SK-N-SH treated with all-trans-retinoic acid at 6 μM for 48 hours (cell line): ENCODE measurements around the gene FAAP100.

ENCODE experiments used
- CSDC2 ChIP-seq: fragments of 250-450 bp; sonication (Bioruptor Pico); IDR thresholded peaks from 2 replicates; pipeline ENCODE4 v1.5.0; 2020; ENCODE audit warnings: mild to moderate bottlenecking, moderate library complexity
- GLIS3 ChIP-seq: fragments of 250-450 bp; sonication (Bioruptor Pico); IDR thresholded peaks from 2 replicates; pipeline ENCODE4 v1.5.0; 2020; ENCODE audit warnings: mild to moderate bottlenecking, moderate library complexity
- OSR1 ChIP-seq: fragments of 250-450 bp; sonication (Bioruptor Pico); IDR thresholded peaks from 2 replicates; pipeline ENCODE4 v1.8.0; 2022; ENCODE audit warnings: moderate library complexity, mild to moderate bottlenecking, inconsistent platforms
- PPARA ChIP-seq: fragments of 250-450 bp; sonication (Bioruptor Pico); IDR thresholded peaks from 2 replicates; pipeline ENCODE4 v1.5.0; 2020; ENCODE audit warnings: mild to moderate bottlenecking, borderline replicate concordance
- TCF4 ChIP-seq: fragments of 250-450 bp; sonication (Bioruptor Pico); IDR thresholded peaks from 2 replicates; pipeline ENCODE4 v1.8.0; 2021; ENCODE audit warnings: mild to moderate bottlenecking, moderate library complexity, borderline replicate concordance
- TOX ChIP-seq: fragments of 250-450 bp; sonication (Bioruptor Pico); IDR thresholded peaks from 2 replicates; pipeline ENCODE4 v1.8.0; 2021; ENCODE audit warnings: mild to moderate bottlenecking, moderate library complexity, borderline replicate concordance
- ZFP3 ChIP-seq: fragments of 250-450 bp; sonication (Bioruptor Pico); IDR thresholded peaks from 2 replicates; pipeline ENCODE4 v1.5.0; 2020; ENCODE audit warnings: mild to moderate bottlenecking, moderate library complexity
- ZNF70 ChIP-seq: fragments of 450-650 bp; formaldehyde crosslinking; IDR thresholded peaks from 2 replicates; pipeline ENCODE4 v1.5.0; 2020; ENCODE audit warnings: mild to moderate bottlenecking, moderate library complexity
- ZNF8 ChIP-seq: fragments of 450-650 bp; formaldehyde crosslinking; IDR thresholded peaks from 2 replicates; pipeline ENCODE4 v1.5.0; 2020; ENCODE audit warnings: mild to moderate bottlenecking, moderate library complexity
- TF ChIP-seq, protein P1 (sequence below): fragments of 250-450 bp; sonication (Bioruptor Pico); IDR thresholded peaks from 2 replicates; pipeline ENCODE4 v1.8.0; 2020; ENCODE audit warnings: mild to moderate bottlenecking, moderate library complexity, borderline replicate concordance
- TF ChIP-seq, protein P2 (sequence below): fragments of 250-450 bp; sonication (Bioruptor Pico); IDR thresholded peaks from 2 replicates; pipeline ENCODE4 v1.5.0; 2020; ENCODE audit warnings: mild to moderate bottlenecking, moderate library complexity
- TF ChIP-seq, protein P3 (sequence below): fragments of 250-450 bp; sonication (Bioruptor Pico); IDR thresholded peaks from 2 replicates; pipeline ENCODE4 v1.5.1; 2021; ENCODE audit warnings: mild to moderate bottlenecking, moderate library complexity

DNA sequence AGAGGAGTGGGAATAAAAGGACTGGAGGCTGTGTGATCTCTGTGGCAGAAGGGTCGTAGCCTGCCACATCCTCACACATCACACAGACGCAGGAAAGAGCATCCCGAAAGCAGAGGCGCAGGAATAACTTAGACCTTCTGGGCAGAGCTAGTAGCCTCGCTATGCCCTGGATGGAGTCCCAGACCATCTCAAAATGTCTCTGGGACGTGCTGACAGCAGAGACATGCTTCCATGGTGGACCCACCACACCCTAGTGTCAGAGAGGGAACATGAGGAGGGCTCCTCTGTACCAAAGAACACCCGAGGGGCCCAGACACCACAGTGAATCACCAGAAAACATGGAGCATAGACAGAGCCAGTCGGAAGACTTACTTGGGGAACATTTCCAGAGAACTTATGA, 29.6 kb upstream of the FAAP100 start:
- no peak for TF ChIP-seq OSR1 (CRISPR knock-in tag)
- TF ChIP-seq, protein P1, sequence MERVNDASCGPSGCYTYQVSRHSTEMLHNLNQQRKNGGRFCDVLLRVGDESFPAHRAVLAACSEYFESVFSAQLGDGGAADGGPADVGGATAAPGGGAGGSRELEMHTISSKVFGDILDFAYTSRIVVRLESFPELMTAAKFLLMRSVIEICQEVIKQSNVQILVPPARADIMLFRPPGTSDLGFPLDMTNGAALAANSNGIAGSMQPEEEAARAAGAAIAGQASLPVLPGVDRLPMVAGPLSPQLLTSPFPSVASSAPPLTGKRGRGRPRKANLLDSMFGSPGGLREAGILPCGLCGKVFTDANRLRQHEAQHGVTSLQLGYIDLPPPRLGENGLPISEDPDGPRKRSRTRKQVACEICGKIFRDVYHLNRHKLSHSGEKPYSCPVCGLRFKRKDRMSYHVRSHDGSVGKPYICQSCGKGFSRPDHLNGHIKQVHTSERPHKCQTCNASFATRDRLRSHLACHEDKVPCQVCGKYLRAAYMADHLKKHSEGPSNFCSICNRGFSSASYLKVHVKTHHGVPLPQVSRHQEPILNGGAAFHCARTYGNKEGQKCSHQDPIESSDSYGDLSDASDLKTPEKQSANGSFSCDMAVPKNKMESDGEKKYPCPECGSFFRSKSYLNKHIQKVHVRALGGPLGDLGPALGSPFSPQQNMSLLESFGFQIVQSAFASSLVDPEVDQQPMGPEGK (CRISPR knock-in tag): no peak
- TF ChIP-seq PPARA (CRISPR knock-in tag): no peak
- TF ChIP-seq, protein P2, sequence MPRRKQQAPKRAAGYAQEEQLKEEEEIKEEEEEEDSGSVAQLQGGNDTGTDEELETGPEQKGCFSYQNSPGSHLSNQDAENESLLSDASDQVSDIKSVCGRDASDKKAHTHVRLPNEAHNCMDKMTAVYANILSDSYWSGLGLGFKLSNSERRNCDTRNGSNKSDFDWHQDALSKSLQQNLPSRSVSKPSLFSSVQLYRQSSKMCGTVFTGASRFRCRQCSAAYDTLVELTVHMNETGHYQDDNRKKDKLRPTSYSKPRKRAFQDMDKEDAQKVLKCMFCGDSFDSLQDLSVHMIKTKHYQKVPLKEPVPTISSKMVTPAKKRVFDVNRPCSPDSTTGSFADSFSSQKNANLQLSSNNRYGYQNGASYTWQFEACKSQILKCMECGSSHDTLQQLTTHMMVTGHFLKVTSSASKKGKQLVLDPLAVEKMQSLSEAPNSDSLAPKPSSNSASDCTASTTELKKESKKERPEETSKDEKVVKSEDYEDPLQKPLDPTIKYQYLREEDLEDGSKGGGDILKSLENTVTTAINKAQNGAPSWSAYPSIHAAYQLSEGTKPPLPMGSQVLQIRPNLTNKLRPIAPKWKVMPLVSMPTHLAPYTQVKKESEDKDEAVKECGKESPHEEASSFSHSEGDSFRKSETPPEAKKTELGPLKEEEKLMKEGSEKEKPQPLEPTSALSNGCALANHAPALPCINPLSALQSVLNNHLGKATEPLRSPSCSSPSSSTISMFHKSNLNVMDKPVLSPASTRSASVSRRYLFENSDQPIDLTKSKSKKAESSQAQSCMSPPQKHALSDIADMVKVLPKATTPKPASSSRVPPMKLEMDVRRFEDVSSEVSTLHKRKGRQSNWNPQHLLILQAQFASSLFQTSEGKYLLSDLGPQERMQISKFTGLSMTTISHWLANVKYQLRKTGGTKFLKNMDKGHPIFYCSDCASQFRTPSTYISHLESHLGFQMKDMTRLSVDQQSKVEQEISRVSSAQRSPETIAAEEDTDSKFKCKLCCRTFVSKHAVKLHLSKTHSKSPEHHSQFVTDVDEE (CRISPR knock-in tag): no peak
- no peak for TF ChIP-seq ZFP3 (CRISPR knock-in tag)
- TF ChIP-seq ZNF8 (CRISPR knock-in tag): no peak
- no peak for TF ChIP-seq GLIS3 (CRISPR knock-in tag)
- TF ChIP-seq TCF4: no peak
- TF ChIP-seq CSDC2 (CRISPR knock-in tag): no peak
- TF ChIP-seq TOX (CRISPR knock-in tag): no peak
- no peak for TF ChIP-seq ZNF70 (CRISPR knock-in tag)
- TF ChIP-seq, protein P3, sequence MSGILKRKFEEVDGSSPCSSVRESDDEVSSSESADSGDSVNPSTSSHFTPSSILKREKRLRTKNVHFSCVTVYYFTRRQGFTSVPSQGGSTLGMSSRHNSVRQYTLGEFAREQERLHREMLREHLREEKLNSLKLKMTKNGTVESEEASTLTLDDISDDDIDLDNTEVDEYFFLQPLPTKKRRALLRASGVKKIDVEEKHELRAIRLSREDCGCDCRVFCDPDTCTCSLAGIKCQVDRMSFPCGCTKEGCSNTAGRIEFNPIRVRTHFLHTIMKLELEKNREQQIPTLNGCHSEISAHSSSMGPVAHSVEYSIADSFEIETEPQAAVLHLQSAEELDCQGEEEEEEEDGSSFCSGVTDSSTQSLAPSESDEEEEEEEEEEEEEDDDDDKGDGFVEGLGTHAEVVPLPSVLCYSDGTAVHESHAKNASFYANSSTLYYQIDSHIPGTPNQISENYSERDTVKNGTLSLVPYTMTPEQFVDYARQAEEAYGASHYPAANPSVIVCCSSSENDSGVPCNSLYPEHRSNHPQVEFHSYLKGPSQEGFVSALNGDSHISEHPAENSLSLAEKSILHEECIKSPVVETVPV (CRISPR knock-in tag): no peak
